ENCODE measurements around the gene LHX4.

Gene LHX4

DNA sequence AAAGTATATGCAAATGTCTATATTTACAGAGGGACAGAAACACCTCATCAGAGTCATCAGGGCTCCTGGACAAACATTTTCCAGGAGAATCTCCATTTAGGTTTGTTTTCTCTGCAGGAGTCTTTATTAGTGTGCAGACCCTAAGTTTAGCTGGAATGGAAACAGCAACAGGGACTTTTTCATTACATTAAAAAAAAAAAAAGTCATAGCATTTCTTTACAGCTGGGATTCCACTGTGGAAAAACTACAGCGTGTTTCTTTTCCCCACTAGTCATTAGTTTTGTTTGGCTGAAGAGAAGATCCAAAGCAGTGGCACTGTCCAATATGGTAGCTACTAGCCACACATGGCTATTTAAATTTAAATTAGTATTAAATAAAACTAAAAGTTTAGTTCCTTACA lies 49.6 kb downstream of the LHX4 start:
- H3K27ac ChIP-seq, result no peak overlapping the region
- TF ChIP-seq, protein P1, sequence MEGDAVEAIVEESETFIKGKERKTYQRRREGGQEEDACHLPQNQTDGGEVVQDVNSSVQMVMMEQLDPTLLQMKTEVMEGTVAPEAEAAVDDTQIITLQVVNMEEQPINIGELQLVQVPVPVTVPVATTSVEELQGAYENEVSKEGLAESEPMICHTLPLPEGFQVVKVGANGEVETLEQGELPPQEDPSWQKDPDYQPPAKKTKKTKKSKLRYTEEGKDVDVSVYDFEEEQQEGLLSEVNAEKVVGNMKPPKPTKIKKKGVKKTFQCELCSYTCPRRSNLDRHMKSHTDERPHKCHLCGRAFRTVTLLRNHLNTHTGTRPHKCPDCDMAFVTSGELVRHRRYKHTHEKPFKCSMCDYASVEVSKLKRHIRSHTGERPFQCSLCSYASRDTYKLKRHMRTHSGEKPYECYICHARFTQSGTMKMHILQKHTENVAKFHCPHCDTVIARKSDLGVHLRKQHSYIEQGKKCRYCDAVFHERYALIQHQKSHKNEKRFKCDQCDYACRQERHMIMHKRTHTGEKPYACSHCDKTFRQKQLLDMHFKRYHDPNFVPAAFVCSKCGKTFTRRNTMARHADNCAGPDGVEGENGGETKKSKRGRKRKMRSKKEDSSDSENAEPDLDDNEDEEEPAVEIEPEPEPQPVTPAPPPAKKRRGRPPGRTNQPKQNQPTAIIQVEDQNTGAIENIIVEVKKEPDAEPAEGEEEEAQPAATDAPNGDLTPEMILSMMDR (conservative IDR thresholded peaks at IDR 0.05), result no peak

DNA sequence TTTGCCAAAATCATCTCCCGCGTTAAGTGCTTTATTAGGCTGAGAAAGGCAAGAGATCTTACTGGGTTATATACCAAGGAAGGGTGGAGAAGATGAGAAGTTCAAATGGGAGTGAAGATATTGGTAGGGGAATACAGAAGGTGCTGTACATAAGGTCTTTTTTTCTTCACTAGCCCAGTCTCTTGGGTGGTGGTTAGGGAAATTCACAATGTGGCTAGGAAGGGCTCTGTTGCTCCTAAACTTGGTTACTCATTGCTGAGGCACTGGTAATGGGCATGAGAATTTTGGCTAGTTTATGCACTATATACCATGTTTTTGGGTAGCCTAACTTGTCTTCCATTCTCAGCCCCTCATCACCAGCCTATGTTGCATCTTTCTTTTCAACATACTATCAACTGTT lies 50.6 kb downstream of the LHX4 start:
- H3K27ac ChIP-seq, result no peak overlapping the region
- TF ChIP-seq, protein P1 (conservative IDR thresholded peaks at IDR 0.05), result no peak

DNA sequence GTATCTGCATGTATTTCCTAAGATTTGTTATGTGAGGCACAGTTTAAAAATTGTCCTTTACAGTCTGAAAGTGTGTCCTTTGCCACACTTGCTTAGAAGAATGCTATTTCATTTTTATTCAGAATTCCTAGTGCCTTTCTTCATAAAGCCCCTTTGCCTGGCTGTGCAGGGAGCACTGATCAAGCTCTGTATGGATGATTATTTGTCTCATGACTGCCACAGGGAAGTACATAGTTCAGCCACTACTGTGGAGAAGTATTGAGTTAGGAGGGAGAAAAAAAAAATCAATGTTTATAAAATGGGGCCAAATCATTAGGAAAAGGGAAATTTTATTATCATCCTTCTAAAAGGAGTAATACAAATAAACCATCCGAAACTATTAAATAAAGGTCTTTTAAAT lies 51.4 kb downstream of the LHX4 start:
- H3K27ac ChIP-seq, result no peak overlapping the region
- TF ChIP-seq, protein P1 (conservative IDR thresholded peaks at IDR 0.05), result no peak

DNA sequence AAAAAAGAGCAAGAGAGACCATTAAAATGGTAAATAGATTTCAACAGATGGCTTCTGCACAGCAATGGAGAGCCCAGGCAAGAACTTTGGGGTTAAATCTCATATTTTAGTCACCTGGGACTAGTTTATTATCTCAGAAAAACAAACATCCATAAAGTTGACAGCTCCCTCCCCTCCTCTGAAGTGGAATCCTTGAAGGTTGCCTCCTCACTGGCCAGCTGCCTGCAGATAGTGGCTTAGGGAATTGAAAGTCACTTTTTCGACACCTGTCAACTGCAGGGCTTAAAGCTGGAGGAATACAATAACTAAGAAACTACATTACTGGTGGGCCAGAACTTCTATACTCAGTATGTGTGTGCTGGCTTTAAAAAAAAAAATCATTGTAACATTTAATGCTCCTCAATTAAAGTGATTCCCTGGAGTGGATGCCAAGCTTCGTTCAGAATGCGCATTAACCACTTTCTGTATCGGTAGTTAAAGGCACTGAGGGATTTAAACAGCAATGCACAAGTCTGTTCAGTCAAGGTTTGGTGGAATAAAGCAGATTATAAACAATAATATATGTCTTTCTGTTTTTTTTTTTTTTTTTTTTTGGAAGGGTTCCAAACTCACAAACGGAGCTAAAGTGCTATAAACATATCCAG lies 52.5 kb downstream of the LHX4 start:
- no peak overlapping the region for H3K27ac ChIP-seq
- TF ChIP-seq, protein P1 (conservative IDR thresholded peaks at IDR 0.05), result no peak

DNA sequence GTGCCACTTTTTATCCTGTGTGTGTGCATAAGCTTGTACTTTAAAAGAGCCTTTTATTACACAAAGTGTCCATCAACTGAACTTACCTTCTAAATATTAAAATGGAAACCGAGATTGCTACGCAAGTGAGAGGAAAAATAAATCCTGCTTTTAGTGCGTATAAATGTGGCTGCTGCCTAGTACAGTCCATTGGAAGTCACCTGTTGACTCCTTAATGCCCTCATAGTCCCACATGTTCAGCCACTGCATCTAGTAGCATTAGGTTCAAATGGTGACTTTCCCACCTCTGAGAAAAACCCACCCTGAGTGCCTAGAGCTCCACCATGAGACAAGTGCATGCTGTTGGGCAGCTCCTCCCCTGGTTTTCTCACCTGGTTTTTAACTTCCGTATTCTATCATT lies 53.0 kb downstream of the LHX4 start:
- H3K27ac ChIP-seq, result no peak overlapping the region
- TF ChIP-seq, protein P1 (conservative IDR thresholded peaks at IDR 0.05), result no peak

DNA sequence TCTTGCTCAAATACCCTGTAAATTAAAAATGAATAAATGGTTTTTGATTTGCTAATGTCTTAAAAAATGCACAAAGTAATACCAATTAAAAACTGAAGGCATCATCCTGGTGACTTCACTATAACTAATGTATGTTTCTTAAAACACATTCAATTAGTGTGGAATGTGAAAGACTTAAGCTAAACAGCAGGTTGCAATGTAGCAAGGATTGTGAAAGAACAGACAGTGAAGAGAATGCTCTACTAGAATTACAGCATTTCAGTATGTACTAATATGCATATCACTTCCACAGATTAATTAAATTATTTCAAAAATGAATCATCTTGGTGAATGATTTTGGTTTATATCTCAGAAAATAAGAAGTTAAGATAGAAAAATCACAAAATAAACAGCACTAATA lies 56.4 kb downstream of the LHX4 start:
- TF ChIP-seq, protein P1 (conservative IDR thresholded peaks at IDR 0.05), result no peak
- no peak overlapping the region for H3K27ac ChIP-seq

DNA sequence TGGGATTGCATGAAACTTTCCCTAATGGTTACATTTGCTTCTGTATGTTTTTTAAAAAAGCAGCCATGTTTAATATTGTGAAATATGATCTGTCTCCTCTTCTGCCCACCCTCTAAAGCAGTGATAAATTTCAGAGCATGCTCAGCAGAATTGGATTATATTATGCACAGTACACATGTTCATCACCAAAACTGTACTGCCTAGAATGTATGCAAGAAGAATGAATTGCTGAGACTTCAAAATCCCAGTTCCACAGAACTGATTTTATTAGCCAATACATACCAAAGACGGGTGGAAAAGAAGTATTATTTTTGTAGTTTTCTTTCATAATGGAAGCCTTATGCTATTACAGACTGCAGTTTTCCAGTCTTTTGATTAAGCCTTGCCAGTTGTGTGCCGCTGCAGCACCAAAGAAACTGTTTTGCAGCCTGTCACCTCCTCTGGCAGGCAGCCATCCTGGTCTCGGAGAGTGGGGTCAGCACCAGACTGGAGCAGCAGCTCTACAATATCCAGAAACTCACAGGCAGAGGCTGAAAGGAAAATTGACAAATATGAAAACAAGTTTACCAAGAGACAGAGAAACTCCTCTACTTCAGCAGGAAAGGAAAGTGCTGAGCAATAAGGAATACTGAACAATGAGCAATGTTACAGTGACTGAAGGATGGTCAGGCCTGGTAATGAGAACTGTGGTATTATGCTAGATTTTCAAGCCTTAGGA lies 58.1 kb downstream of the LHX4 start:
- no peak overlapping the region for H3K27ac ChIP-seq
- TF ChIP-seq, protein P1 (conservative IDR thresholded peaks at IDR 0.05), result no peak
